Activated naive CD4-positive, alpha-beta T cell treated with anti-CD3 and anti-CD28 coated beads for 36 hours (primary cell): Measurements from ENCODE around the gene CEP250. TPM values are rescaled to one million over a fixed set of nuclear protein-coding genes. Genes with fewer than 3 reads are reported as not detected.
"Not testable (repeated sequence)": the region's sequence is repeated elsewhere in the genome, so short reads cannot be mapped to it uniquely, and the experiment has no call there.

Experiments used
- CTCF ChIA-PET: fragments of 350-600 bp; sonication (Branson Sonifier 250); formaldehyde crosslinking; loops from one replicate; lab custom pipeline; 2021; ENCODE audit warnings: antibody characterized with exemption; lab: Charles Lee
- DNase-seq: peaks from one replicate; pipeline ENCODE4 v3.0.0-alpha.2; 2020
- H3K27ac Mint-ChIP-seq: one replicate; pipeline ENCODE4 v1.8.0; 2021; ENCODE audit warnings: mild to moderate bottlenecking, mixed read lengths
- H3K27me3 Mint-ChIP-seq: one replicate; pipeline ENCODE4 v1.8.0; 2021; ENCODE audit warnings: low read depth, mixed read lengths
- H3K36me3 Mint-ChIP-seq: one replicate; pipeline ENCODE4 v1.8.0; 2021; ENCODE audit warnings: low read depth, mixed read lengths
- H3K4me1 Mint-ChIP-seq: one replicate; pipeline ENCODE4 v1.8.0; 2021; ENCODE audit warnings: low read depth, mixed read lengths
- H3K4me3 Mint-ChIP-seq: one replicate; pipeline ENCODE4 v1.8.0; 2021; ENCODE audit warnings: mild to moderate bottlenecking, moderate library complexity, mixed read lengths
- H3K9me3 Mint-ChIP-seq: one replicate; pipeline ENCODE4 v1.8.0; 2021; ENCODE audit warnings: mixed read lengths
- intact Hi-C: fragments of 100-400 bp; cut with micrococcal nuclease; formaldehyde crosslinking; loops from one replicate; pipeline ENCODE4 v1.15.1; 2023
- total RNA-seq, 2 experiments: library from RNA; stranded (reverse); gene quantifications; one replicate each; pipeline ENCODE4 v1.2.3, GENCODE V29; 2021

The CEP250 gene
- total RNA-seq, 2 experiments from 2014 or later = 43.4 to 46.9 TPM

- not testable (repeated sequence) for H3K27me3 Mint-ChIP-seq, H3K36me3 Mint-ChIP-seq, DNase-seq, H3K4me3 Mint-ChIP-seq, H3K9me3 Mint-ChIP-seq, H3K27ac Mint-ChIP-seq
- H3K4me1 Mint-ChIP-seq = peaks cover 27% of the 10 kb centered on the region
- CTCF ChIA-PET = interaction anchor here (1.5 kb wide), 1 partner anchor 10 kb away, joined by 4 read pairs; no protein-coding TSS in a partner anchor
- intact Hi-C loops = loop anchor here (5.0 kb wide), 1 partner anchor 160 kb away; the partner anchor contains the start of gene SPAG4
Measured at GRCh38 chr20:35457539-35457938, 2.1 kb downstream of the CEP250 start.

DNA sequence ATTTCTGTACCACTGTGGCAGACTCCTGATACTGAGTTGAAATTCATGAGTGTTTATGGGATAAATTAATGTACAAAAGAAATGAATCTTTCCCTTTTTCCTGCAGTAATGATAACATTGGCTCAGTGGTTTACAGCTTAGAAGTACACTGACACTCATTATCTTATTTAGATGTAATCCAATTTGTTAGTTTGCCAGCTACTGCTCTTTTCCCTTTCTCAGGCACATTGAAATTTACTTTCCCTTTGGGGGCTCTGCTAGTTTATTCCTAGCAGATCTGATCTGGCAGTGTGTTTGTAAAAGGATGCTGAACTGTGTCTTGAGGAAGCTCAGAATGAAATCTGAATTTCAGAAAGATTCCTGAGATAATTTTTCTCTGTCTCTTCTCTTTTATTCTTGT, 3.0 kb downstream of the CEP250 start:
- no peak for DNase-seq
- Mint-ChIP-seq H3K9me3 (no peaks in the 10 kb centered on the region), H3K27me3 (no peaks in the 10 kb centered on the region), H3K4me1 (peaks cover 27% of the 10 kb centered on the region), H3K36me3 (no peaks in the 10 kb centered on the region), H3K4me3 (no peak overlapping the region), H3K27ac (no peak overlapping the region)
- CTCF ChIA-PET = interaction anchor here (0.7 to 1.5 kb wide), 2 partner anchors 11 to 243 kb away, joined by 3 to 4 read pairs; no protein-coding TSS in a partner anchor
- intact Hi-C loops = loop anchor here (5.0 kb wide), 1 partner anchor 159 kb away; the partner anchor contains the start of gene SPAG4

- no peaks in the 10 kb centered on the region for H3K27me3 Mint-ChIP-seq
- DNase-seq = no peak
- H3K36me3 Mint-ChIP-seq = peaks cover 4% of the 10 kb centered on the region
- CTCF ChIA-PET = interaction anchor here (0.7 to 2.9 kb wide), 4 partner anchors 8 to 30 kb away, joined by 3 to 17 read pairs (median 10); no protein-coding TSS in a partner anchor
- intact Hi-C loops = loop anchor here (5.0 kb wide), 1 partner anchor 531 kb away; no protein-coding TSS in a partner anchor
- peaks cover 11% of the 10 kb centered on the region for H3K4me1 Mint-ChIP-seq
- no peak overlapping the region for H3K27ac Mint-ChIP-seq
- no peaks in the 10 kb centered on the region for H3K9me3 Mint-ChIP-seq
- no peak overlapping the region for H3K4me3 Mint-ChIP-seq
Measured at GRCh38 chr20:35461620-35462019, 6.2 kb downstream of the CEP250 start.

GRCh38 chr20:35462351-35462750, 7.0 kb downstream of the CEP250 start:
- no peak overlapping the region for H3K4me3 Mint-ChIP-seq
- intact Hi-C loops = loop anchor here (5.0 kb wide), 1 partner anchor 530 kb away; no protein-coding TSS in a partner anchor
- DNase-seq = no peak
- no peak overlapping the region for H3K27ac Mint-ChIP-seq
- H3K27me3 Mint-ChIP-seq = no peaks in the 10 kb centered on the region
- CTCF ChIA-PET = interaction anchor here (0.6 to 2.9 kb wide), 8 partner anchors 9 to 218 kb away, joined by 3 to 17 read pairs (median 3); no protein-coding TSS in a partner anchor
- H3K4me1 Mint-ChIP-seq = peaks cover 8% of the 10 kb centered on the region
- H3K9me3 Mint-ChIP-seq = no peaks in the 10 kb centered on the region
- H3K36me3 Mint-ChIP-seq = peaks cover 7% of the 10 kb centered on the region

GRCh38 chr20:35463455-35464300, 8.3 kb downstream of the CEP250 start:
- Mint-ChIP-seq H3K27ac (no peak overlapping the region), H3K36me3 (peaks cover 7% of the 10 kb centered on the region), H3K4me3 (no peak overlapping the region), H3K4me1 (no peaks in the 10 kb centered on the region), H3K9me3 (no peaks in the 10 kb centered on the region), H3K27me3 (no peaks in the 10 kb centered on the region)
- CTCF ChIA-PET = interaction anchor here (0.6 to 2.9 kb wide), 26 partner anchors 7 to 529 kb away, joined by 3 to 17 read pairs (median 3); partner anchors contain the start of gene CEP250
- DNase-seq = peak; percentile 71
- intact Hi-C loops = loop anchor here (1.0 to 5.0 kb wide), 3 partner anchors 138 to 529 kb away; no protein-coding TSS in a partner anchor

GRCh38 chr20:35465976-35466375, 10.6 kb downstream of the CEP250 start:
- CTCF ChIA-PET = interaction anchor here (0.6 to 1.6 kb wide), 5 partner anchors 10 to 162 kb away, joined by 3 to 5 read pairs (median 3); partner anchors contain the start of gene CEP250
- H3K4me3 Mint-ChIP-seq = no peak overlapping the region
- no peaks in the 10 kb centered on the region for H3K27me3 Mint-ChIP-seq
- H3K36me3 Mint-ChIP-seq = peaks cover 7% of the 10 kb centered on the region
- intact Hi-C loops = no loop called here
- H3K27ac Mint-ChIP-seq = no peak overlapping the region
- no peaks in the 10 kb centered on the region for H3K4me1 Mint-ChIP-seq
- no peak for DNase-seq
- no peaks in the 10 kb centered on the region for H3K9me3 Mint-ChIP-seq

DNA sequence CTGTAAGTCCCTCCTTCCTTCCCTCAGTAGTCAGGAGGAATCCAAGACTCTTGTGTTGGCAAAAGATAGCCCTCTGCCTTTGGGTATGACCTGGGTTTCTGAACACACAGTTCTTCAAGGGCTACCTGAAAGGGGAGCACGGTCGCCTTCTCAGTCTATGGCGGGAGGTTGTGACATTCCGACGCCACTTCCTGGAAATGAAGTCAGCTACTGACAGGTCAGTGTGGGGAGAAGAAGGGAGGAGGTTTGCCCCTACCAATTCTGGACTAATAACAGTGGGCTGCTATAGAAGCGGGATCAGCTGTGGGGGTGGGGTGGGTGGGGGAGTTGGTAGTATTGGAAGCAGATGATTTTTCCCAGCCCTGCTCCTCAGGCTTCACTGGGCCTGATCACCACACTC, 11.5 kb downstream of the CEP250 start:
- no peaks in the 10 kb centered on the region for H3K4me1 Mint-ChIP-seq
- H3K36me3 Mint-ChIP-seq = peaks cover 7% of the 10 kb centered on the region
- CTCF ChIA-PET = interaction anchor here (0.6 to 1.6 kb wide), 4 partner anchors 11 to 643 kb away, joined by 3 to 5 read pairs (median 3); partner anchors contain the start of gene CEP250
- H3K27me3 Mint-ChIP-seq = no peaks in the 10 kb centered on the region
- H3K27ac Mint-ChIP-seq = no peak overlapping the region
- intact Hi-C loops = no loop called here
- DNase-seq = no peak
- no peak overlapping the region for H3K4me3 Mint-ChIP-seq
- H3K9me3 Mint-ChIP-seq = no peaks in the 10 kb centered on the region

- Mint-ChIP-seq H3K36me3 (peaks cover 7% of the 10 kb centered on the region), H3K9me3 (no peaks in the 10 kb centered on the region), H3K4me3 (no peak overlapping the region), H3K27ac (no peak overlapping the region), H3K4me1 (no peaks in the 10 kb centered on the region), H3K27me3 (no peaks in the 10 kb centered on the region)
- CTCF ChIA-PET = interaction anchor here (0.9 to 1.6 kb wide), 4 partner anchors 11 to 23 kb away, joined by 3 to 6 read pairs (median 4); partner anchors contain the start of gene CEP250
- intact Hi-C loops = no loop called here
- DNase-seq = no peak
Measured at GRCh38 chr20:35467339-35468224, 12.2 kb downstream of the CEP250 start.

- H3K36me3 Mint-ChIP-seq = peaks cover 9% of the 10 kb centered on the region
Measured at GRCh38 chr20:35468671-35469334, 13.4 kb downstream of the CEP250 start.

GRCh38 chr20:35472209-35472608, 16.8 kb downstream of the CEP250 start:
- no peaks in the 10 kb centered on the region for H3K4me1 Mint-ChIP-seq
- peaks cover 3% of the 10 kb centered on the region for H3K36me3 Mint-ChIP-seq
- no peak overlapping the region for H3K4me3 Mint-ChIP-seq
- H3K9me3 Mint-ChIP-seq = no peaks in the 10 kb centered on the region
- intact Hi-C loops = no loop called here
- no peaks in the 10 kb centered on the region for H3K27me3 Mint-ChIP-seq
- CTCF ChIA-PET = no interaction called here
- no peak for DNase-seq
- H3K27ac Mint-ChIP-seq = no peak overlapping the region

More at GRCh38 chr20:35468671-35469334, 13.4 kb downstream of the CEP250 start:
- Mint-ChIP-seq H3K27me3 (no peaks in the 10 kb centered on the region), H3K9me3 (no peaks in the 10 kb centered on the region), H3K27ac (no peak overlapping the region), H3K4me3 (no peak overlapping the region), H3K4me1 (no peaks in the 10 kb centered on the region)
- intact Hi-C loops = no loop called here
- DNase-seq = no peak
- CTCF ChIA-PET = interaction anchor here (0.9 to 1.4 kb wide), 3 partner anchors 10 to 21 kb away, joined by 3 to 6 read pairs (median 3); no protein-coding TSS in a partner anchor

DNA sequence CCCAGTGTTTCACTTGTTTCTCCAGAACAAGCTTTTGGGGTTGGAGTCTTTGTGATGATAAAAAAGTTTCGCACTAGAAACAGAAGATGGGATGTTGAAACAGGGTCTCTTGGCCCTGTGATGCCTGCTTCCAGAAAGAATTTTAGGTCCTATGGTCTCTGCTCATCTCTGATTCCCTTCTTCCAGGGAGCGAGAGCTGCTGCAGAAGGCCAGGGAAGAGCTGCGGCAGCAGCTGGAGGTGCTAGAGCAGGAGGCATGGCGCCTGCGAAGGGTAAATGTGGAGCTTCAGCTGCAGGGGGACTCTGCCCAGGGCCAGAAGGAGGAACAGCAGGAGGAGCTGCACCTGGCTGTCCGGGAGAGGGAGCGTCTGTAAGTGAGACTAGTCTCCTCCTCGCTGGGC, 18.3 kb downstream of the CEP250 start:
- no peaks in the 10 kb centered on the region for H3K27me3 Mint-ChIP-seq
- DNase-seq = no peak
- no peak overlapping the region for H3K4me3 Mint-ChIP-seq
- H3K27ac Mint-ChIP-seq = no peak overlapping the region
- no peaks in the 10 kb centered on the region for H3K4me1 Mint-ChIP-seq
- H3K36me3 Mint-ChIP-seq = peaks cover 5% of the 10 kb centered on the region
- intact Hi-C loops = no loop called here
- no peaks in the 10 kb centered on the region for H3K9me3 Mint-ChIP-seq
- CTCF ChIA-PET = interaction anchor here (1.4 to 3.3 kb wide), 3 partner anchors 11 to 170 kb away, joined by 3 to 16 read pairs (median 4); partner anchors contain the start of gene CEP250
